ENCODE measurements around the gene STMND1.

DNA sequence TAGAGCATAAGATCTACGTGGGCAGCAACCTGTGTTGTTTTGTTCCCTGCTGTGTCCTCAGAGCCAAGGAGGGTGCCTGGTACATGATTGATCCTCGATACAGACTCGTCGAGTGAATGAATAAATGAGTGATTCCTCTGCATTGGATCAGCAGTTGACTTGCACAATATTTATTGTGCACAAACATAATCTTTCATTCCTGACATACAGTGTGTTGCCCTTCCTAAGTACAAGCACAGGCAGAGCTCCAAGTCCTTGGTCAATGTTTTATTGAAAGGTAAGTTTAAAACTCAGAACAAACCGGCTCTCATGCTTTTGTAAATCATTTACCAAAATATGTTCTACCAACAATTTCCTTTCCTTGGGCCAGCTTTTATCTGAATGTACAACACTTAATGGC lies 57.4 kb downstream of the STMND1 start:
- TF ChIP-seq CTCF (conservative IDR thresholded peaks at IDR 0.05) (no peak), EZH2 (IDR thresholded peaks at IDR 0.05; ENCODE audit: low read depth) (no peak)
